8988T (cell line): ENCODE results near the gene ELAPOR1.
A peak's percentile ranks its signal among the peaks of the same experiment; 100 is the strongest.

ENCODE experiments used
- DNase-seq: peaks from one replicate; pipeline ENCODE4 v3.0.0; 2011

Gene ELAPOR1

DNA sequence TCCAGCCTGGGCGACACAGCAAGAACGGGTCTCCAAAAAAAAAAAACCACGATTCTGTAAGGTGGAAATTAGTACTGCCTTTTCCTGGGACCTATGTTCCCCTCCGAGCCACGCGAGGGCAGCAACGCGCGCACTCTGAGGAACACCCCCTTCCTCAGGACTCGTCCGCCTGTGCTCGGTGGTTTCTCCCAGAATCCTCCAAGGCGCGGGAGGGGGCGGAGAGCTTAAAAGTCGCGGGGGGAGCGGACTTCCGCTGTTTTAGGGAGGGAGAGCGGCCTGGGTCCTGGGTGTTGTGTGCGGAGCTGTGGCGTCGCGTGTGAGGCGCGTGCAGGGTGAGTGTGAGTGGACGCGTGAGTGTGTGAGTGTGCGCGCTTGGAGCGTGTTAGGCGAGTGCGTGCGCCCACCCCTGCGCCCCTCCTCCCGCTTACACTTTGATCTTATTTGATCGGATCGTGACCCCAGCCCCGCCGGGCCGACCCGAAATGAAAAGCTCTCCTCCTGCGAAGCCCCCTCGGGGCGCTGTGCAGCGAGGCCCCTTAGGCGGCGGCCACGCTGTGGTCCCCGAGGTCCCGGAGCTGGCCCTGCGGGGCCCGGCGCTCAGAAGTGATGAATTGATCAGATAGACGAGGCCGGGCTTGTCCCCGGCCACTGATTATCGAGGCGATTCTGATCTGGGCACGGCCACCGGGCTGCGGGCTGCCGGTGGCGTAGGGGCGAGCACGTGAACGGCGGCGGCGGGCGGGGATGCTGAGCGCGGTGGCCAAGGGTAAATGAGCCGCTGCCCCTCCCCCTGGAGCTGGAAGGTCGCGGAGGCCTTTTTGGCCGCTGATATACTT lies 13.8 kb upstream of the ELAPOR1 start:
- DNase-seq, result peak; percentile 57

DNA sequence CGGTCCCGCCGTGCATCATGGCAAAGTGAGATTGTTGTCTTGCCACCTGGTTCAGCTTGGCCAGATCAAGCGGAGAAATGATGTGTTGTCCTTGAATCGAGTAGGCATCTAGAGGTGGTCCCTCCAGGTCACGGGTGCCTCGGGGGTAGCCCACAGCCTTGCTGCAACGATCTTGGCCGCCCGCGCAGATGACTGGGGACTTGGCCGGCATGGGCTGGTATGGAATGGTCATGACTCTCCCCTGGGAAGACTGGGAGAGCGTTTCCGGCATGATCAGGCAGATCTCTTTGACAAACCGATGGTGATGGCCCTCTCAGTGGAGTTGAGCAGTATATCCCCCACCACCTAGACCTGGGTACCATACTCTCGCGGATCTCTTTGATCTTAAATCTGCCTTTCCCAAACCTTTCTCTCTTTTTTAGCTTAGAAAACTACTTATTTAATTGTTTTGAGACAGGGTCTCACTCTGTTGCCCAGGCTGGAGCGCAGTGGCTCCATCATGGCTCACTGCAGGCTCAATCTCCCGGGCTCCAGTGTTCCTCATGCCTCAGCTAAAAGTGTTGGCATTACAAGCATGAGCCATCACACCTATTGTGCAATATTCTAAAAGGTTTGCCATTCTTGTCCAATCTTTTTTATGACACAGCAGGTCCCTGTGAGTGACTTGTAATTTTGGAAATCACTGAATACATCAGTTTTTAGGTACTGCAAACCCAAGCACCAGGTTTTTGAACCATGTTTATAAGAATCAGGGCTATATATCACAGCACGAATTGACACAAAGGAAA lies 9.4 kb upstream of the ELAPOR1 start:
- DNase-seq, result no peak

DNA sequence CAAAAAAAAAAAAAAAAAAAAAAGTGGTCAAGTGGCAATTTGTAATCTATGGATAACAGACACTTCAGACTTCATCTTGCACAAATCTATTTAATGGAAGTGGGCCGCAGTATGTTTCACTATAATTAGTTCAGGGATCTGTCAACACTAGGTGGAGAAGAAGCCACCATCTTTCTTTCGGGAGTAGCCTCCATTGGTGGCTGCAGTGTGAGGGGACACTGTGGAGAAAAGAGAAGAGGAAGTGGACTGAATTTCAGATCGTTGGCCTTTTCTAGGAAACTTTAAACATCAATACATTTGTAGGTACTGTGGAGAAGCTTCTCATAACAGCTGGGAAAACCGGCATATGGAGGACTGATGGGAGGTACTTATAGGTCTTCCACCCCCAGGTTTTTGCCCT lies 8.0 kb upstream of the ELAPOR1 start:
- no peak for DNase-seq

DNA sequence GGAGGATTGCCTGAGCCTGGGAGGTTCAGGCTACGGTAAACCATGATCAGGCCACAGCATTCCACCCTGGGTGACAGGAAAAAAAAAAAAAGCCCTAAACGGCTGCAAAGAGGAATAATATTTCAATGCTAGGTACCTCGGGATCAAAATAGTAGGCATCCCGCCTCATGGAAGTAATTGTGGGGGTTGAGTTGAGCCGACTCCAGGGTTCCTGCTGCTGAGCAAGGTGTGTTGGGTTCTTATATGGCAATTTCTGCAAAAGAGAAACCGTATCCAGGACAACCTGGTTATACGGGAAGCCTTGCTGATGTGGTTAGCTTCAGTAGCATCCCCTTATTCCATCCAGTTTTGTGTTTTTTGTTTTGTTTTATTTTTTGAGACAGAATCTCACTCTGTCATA lies 6.1 kb upstream of the ELAPOR1 start:
- DNase-seq, result no peak

DNA sequence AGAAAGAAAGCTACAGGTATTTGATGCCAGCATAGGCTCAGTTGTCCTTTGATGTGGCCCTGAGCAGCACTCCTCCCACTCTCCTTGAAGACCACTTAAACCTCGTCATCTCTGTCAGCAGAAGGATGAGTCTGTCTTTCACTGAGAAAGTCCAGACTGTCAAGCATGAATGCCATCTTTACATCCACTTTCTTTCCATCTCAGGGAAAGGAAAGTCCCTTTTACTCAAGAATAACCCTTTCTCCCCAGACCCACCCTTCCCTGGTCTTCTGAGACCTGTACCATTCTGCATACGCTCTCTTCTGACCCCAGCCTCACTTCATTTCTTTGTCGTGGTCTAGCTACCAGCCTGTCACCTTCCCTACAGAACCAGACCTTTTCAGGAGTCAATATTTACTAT lies 4.0 kb upstream of the ELAPOR1 start:
- no peak for DNase-seq

DNA sequence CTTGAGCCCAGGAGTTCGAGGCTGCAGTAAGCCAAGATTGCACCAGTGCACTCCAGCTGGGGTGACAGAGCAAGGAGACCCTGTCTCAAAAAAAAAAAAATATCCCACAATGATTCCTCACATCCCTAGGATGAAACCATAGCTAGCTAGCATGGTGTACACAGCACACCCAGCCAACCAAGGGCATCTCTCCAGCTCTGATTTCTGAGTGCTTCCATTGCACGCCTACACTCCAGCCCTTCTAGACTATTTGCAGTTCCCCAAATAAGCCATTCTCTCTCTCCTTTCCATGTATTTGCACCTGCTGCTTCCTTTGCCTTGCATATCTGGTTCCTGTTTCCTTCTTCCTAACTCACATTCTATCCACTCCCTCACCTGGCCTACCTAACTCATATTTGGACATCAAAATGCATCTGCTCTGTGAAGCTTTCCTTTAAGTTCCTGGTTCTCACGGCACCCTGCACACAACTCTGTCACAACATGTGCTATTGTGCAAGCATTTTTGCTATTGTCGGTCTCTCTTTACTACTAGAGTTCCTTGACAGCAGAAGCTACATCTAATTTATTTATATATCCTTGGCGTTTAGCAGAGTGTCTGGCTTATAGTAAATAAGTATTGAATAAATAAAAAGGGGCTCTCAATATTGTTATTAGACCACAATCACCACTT lies 2.4 kb upstream of the ELAPOR1 start:
- no peak for DNase-seq

DNA sequence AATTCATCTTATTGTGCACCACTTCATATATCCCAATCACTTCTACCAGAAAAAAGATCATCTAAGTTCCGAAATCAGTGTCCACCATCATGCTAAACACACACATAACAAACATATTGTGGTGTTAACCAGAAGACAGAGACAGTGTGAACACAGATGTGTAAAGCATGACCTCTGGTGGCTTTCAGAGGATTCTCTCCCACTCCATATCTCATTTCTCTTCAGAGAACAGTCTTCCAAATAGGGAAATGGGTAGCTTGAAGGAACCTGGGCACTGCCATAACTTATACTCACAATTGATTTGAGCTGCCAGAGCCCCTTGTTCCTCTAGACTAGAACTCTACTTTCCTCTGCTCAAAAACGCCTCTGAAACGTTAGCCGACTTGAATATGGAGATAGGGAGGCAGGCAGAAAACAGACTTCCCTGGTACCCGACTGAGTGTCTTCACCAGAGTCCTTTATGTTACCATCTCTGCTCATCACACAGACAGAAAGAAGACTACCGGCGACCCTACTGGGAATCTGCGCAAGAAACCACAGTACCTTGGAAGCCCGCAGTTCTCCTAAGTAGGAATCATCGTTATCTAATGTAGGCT lies 1.8 kb upstream of the ELAPOR1 start:
- no peak for DNase-seq

DNA sequence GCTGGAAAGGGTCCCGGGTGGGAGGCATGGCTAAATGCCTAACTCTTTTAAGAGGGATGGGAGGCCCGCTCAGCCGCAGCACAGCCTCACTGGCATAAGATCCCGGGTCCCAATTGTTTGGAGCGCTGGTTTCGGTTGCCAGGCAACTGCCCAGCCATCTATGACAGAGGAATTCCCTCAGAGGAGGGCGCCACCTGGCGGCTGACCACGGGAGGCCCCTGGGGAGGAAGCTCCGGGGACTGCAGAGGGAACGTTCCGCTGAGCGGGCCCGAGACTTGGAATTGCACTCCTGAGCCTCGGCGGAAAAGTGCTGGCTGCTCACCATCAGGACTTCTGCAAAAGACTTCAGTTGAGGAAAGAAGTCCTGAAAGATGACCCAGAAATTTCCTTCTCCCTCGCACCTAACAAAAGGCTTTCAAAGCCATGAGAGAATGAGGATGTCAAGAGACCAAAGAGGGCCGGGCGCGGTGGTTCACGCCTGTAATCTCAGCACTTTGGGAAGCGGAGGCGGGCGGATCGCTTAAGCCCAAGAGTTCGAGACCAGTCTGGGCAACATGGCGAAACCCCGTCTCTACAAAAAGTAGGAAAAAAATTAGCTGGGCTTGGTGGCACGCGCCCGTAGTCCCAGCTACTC lies 1.1 kb upstream of the ELAPOR1 start:
- DNase-seq, result peak; percentile 82

DNA sequence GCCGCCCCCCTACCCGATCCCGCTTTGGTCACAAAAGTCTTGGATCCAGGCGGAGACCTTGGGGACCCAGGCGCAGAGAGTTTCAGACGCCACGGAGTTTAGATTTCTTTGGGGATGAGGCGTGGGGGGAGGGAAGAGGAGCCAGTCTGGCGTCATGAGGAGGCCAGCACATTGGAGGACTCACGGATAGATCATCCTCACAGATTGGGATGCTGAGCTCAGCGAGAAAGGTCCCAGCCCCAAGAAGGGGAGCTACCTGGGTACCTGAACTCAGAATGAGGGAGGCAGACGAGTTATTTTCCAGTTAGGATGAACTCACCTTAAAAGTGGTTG lies 393 bp downstream of the ELAPOR1 start:
- DNase-seq, result no peak

DNA sequence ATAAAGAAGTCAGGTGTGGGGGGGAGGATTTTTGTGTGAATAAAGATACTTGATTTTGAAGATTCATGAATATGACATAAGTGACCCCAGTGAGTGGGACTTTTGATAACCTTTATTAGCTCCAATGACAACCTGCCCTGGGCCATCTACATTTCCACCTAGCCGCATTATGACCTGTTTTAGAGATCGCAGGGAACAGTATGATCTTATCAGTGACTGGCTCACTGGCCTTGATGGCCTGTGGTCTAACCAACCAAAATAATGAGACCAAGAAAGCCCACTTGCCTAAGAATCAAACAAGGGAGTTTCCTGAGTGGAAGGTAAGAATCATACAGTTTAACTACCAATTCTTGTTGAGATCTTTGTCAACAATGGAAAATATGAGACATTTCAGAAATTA lies 1.8 kb downstream of the ELAPOR1 start:
- DNase-seq, result no peak

DNA sequence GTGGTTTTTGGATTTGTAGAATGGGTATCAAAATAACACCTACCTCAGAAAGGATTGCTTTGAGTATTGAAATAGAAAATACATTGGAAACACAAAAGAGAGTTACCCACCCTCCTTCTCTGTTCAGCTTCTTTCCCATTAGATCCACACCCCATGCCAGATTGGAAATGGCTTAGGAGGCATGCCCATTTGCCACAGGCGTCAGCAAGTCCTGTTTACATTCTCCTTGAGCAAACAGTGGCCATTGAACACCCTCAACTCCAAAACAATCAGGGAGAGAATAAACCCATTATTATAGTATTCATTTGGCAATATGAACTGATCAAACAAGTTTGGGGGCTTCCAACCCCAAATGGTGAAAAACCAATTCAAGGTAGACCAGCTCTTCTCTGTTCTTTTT lies 2.4 kb downstream of the ELAPOR1 start:
- DNase-seq, result no peak

DNA sequence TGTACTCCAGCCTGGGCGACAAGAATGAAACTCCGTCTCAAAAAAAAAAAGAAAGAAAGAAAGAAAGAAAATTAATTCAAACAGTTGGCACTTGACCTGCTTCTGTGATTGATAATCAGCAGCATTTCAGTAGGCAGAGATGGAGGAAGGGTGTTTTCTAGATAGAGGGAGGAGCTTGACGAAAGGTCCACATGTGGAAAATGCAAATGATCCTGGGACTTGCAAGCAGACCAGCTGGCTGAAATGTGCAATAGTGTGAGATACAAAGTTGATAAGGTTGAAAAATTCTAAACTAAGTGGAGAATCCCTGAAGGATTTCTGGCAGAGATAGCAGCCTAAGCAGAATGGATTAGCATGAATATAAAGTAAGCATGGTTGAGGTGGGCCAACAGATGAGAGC lies 4.2 kb downstream of the ELAPOR1 start:
- DNase-seq, result no peak

DNA sequence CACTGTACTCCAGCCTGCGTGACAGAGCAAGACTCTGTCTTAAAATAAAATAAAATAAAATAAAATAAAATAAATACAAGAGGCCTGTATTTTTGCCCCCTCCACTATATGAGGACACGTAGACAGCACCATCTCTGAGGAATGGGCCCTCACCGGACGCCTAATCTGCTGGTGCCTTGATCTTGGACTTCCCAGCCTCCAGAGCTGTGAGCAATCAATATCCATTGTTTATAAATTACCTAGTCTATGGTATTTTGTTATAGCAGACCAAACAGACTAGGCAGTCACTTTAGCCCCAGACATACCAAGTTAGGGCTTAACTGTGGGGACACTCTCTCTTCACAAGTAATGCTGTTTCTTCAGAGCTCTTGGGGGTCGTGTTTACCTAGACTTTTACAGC lies 6.4 kb downstream of the ELAPOR1 start:
- DNase-seq, result no peak

DNA sequence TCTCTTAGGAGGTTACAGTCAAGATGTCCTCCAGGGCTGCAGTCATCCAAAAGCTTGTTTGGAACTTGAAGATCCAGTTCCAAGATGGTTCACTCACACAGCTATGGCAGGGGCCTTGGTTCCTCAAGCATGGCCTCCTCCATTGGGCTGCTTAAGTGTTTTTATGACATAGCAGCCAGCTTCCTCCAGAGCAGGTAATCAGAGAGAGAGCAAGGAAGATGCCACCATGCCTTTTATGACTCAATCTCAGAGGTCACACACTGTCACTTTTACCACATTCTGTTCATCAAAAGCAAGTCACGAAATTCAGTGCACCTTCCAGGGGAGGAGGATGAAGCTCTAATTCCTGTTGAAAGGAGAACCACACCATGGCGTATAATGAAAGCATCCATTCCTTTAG lies 17.1 kb downstream of the ELAPOR1 start:
- DNase-seq, result no peak

DNA sequence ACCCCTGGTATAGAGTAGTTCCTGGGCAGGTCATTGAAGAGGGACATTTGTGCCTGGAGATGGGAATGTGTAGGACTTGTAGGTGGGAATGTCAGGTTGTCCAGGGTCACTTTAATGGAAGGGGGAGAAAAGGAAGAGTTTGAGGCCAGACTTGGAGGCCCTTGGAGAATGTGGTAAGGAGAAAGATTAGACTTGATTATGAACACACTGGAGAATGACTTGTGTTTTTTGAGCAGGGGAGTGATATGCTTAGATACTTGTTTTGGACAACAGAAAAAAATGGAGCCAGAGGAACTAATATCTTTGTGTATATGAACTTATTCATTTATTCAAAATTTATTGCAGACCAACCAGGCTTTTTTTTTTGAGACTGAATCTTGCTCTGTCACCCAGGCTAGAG lies 17.9 kb downstream of the ELAPOR1 start:
- DNase-seq, result no peak

DNA sequence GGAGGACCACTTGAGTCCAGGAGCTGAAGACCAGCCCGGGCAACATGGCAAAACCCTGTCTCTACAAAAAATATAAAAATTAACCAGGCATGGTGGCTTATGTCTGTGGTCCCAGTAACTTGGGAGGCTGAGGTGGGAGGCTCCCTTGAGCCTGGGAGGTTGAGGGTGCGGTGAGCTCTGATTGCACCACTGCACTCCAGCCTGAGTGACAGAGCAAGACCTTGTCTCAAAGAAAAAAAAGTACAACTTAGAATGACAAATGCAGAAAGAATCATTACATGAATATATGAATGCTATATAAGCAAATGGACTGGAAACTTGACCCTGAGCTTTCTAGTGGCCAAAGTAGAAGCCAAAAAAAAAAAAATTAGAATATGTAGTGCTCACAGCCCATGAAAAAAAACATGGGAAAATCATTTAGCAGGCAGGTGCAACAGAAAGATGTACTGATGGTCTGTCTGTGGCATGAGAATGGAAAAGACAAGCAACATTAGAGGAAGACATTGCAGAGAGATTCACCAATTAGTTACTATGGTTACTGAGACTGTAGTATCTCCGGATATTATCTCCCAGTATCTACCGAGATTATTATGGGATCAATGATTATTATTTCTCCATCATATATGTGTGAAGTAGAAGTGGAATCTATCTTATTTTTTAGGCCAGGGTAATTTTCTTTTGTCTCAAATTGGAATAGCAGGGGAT lies 19.2 kb downstream of the ELAPOR1 start:
- DNase-seq, result no peak

DNA sequence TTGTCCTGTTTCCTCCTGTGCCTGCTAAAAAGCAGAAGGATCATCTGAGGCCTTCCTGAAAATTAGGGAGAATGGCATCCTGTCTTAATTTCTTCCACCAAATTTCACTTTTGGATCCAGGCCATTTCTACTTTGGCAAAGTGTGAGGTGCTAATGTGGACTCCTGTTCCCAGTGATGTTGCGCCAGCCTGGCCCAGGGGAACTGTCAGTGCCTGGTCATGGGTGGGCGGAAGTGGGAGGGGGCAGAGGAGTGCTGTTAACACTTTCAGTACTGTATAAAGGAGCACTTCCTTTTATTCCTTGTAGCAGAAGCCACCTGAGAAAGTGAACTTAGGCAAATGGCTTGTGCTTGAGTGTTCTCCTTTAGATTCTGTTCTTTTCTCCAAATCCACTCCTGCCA lies 19.9 kb downstream of the ELAPOR1 start:
- no peak for DNase-seq

DNA sequence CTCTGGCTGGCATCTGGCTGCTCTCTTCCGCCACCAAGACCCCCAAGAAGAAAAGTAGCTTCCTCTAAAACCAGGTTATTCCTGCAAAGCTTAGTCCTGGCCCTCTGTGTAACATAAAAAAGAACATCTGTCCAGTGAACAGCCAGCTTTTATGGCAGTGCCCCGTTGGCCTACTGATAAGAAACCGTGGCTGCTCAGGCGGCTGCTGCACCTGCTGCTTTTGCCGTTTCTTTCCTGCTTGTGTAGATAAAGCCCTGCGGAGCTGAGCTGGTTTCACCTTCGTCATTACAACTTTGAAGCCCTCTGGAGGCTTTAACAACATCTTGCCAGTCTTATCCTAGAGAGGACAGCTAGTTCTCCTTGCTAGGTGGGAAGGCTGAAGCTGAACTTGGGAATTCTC lies 20.5 kb downstream of the ELAPOR1 start:
- no peak for DNase-seq

DNA sequence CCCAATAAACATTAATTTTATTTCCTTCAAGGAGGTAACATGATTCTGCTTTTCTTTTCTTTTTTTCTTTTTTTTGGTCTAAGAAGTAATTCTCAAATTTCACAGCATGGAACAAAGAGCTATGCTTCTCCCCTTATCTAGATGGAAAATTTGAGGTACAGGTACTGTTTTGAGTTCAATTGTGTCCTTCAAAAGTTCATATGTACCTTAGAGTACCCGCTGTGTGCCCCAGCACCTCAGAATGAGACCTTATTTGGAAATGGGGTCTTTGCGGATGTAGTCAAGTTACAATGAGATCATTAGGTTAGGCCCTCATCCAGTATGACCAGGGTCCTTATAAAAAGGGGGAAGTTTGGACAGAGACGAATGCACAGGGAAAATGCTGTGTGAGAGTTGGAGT lies 22.0 kb downstream of the ELAPOR1 start:
- DNase-seq, result no peak

DNA sequence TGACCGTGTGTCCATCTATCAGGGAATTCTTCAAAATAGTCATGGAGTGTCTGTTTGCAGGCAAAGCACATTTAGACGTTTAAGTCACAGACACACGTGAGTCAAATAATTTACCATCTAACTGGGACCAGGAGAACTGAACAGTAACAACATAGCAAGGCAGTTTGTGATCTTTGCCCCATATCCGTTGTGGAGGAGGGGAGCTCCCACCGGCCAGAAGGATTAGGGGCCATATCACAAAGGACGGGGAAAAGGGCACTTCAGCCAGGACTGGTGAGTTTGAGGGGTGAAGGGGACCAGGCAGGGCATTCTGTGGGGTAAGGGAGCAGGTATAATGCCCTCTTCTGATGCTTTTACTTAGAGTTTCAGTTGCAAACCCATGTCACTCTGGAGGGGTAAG lies 22.9 kb downstream of the ELAPOR1 start:
- no peak for DNase-seq

DNA sequence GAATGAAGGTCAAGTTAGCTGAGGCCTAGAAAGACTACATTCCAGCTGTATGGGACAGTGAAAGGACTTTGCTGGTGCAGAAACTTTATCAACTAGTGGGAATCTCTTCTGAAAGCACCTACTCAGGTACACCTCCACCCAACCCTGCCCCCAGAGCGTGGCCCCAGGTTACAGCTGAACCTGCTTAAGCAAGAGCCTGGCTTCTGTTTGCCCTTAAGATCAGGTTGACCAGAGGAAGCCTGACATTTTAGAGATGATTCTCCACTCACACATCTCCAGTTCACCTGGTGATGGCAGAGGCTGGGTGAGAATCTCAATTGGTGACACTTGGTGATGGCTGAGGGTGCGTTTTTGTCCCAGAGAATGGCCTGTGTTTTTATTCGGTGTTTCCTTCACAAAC lies 24.0 kb downstream of the ELAPOR1 start:
- DNase-seq, result no peak

DNA sequence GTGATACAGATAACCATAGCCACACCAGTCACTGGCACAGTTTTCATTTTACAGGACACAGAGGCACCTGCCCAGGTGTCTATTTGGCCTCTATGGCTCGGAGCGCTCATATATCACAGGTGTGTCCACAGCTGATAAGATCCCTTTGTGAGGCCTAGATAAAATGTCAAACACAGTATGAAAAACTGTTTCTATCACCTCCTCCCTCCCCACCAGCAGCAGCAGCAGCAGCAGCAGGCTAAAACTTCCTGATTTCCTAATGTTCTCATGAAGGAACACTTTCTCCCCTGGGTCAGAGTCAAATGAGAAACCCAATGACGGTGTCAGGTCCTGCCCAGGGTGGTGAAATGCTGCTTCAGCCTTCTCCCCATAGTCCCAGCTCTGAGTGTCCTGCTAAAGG lies 24.4 kb downstream of the ELAPOR1 start:
- no peak for DNase-seq

DNA sequence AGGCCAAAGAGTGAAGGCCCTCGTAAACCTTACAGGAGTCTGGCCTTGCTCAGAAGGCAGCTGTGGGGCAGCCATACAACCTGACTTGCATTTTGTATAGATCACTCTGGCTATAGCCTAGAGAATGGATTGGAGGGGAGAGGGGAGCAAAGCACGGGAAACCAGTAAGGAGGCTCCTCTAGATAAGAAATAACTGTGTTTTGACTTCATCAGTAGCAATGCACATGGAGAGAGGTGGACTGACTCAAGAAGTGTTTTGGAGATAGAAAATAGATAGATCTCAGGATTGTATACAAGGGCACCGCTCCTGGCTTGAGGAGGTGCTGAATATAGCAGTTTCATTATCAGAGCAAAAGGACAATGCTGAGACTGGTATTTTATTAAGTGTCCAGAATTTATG lies 26.5 kb downstream of the ELAPOR1 start:
- DNase-seq, result no peak
